HG03108 (cell line): ENCODE data around the gene URGCP.
A peak's percentile ranks its signal among the peaks of the same experiment; 100 is the strongest.
"Not testable (repeated sequence)": the region's sequence is repeated elsewhere in the genome, so short reads cannot be mapped to it uniquely, and the experiment has no call there.

ENCODE experiments used
- ATAC-seq: cut with Tn5 transposase; IDR thresholded peaks from one replicate; pipeline ENCODE4 v1.9.1; 2021; ENCODE audit warnings: moderate library complexity; ENCODE audit not compliant: unreplicated experiment

URGCP gene

GRCh38 chr7:43838201-43838658 lies 68.2 kb downstream of the URGCP start:
- ATAC-seq: no peak

GRCh38 chr7:43834463-43835251 lies 71.7 kb downstream of the URGCP start:
- peak; percentile 37 for ATAC-seq

- not testable (repeated sequence) for ATAC-seq
Observed at GRCh38 chr7:43830917-43831316, 75.5 kb downstream of the URGCP start.
